Smooth muscle cell (in vitro differentiated cells): Measurements from ENCODE around the gene PGS1. TPM values are rescaled to one million over a fixed set of nuclear protein-coding genes. Genes with fewer than 3 reads are reported as not detected.
"Not testable (repeated sequence)": the region's sequence is repeated elsewhere in the genome, so short reads cannot be mapped to it uniquely, and the experiment has no call there.

Experiments used
- DNase-seq: peaks from one replicate; lab custom pipeline; 2025; ENCODE audit not compliant: unreplicated experiment; lab: John Stamatoyannopoulos, UW
- H2AFZ ChIP-seq: fragments of 200-600 bp; sonication (generic); 2 replicates; pipeline ENCODE4 v1.6.0; 2016; ENCODE audit warnings: antibody characterized with exemption, low read depth, mild to moderate bottlenecking
- H3F3A ChIP-seq: fragments of 200-600 bp; sonication (generic); 2 replicates; pipeline ENCODE4 v1.6.0; 2017; ENCODE audit warnings: antibody characterized with exemption, low read depth
- H3K27ac ChIP-seq: fragments of 200-600 bp; sonication (generic); 2 replicates; pipeline ENCODE4 v1.5.1; 2016; ENCODE audit warnings: low read depth, mild to moderate bottlenecking
- H3K27me3 ChIP-seq: fragments of 200-600 bp; sonication (generic); 2 replicates; pipeline ENCODE4 v1.6.1; 2016; ENCODE audit warnings: low read depth, mild to moderate bottlenecking
- H3K36me3 ChIP-seq: fragments of 200-600 bp; sonication (generic); 2 replicates; pipeline ENCODE4 v1.5.1; 2016; ENCODE audit warnings: low read depth
- H3K4me1 ChIP-seq: fragments of 200-600 bp; sonication (generic); 2 replicates; pipeline ENCODE4 v1.5.1; 2016; ENCODE audit warnings: low read depth
- H3K4me2 ChIP-seq: fragments of 200-600 bp; sonication (generic); 2 replicates; pipeline ENCODE4 v1.6.0; 2016; ENCODE audit warnings: mild to moderate bottlenecking
- H3K4me3 ChIP-seq: fragments of 200-600 bp; sonication (generic); 2 replicates; pipeline ENCODE4 v1.5.1; 2016; ENCODE audit warnings: mild to moderate bottlenecking
- H3K79me2 ChIP-seq: fragments of 200-600 bp; sonication (generic); 2 replicates; pipeline ENCODE4 v1.6.0; 2016; ENCODE audit warnings: low read depth, mild to moderate bottlenecking
- H3K9ac ChIP-seq: fragments of 200-600 bp; sonication (generic); 2 replicates; pipeline ENCODE4 v1.6.0; 2016; ENCODE audit warnings: low read depth
- H3K9me3 ChIP-seq: fragments of 200-600 bp; sonication (generic); replicated peaks from 2 replicates; pipeline ENCODE4 v1.5.1; 2016; ENCODE audit warnings: low read depth
- H4K20me1 ChIP-seq: fragments of 200-600 bp; sonication (generic); 2 replicates; pipeline ENCODE4 v1.6.0; 2016; ENCODE audit warnings: low read depth
- CTCF ChIP-seq: fragments of 200-600 bp; sonication (generic); IDR thresholded peaks from 2 replicates; pipeline ENCODE4 v1.5.1; 2017; ENCODE audit warnings: borderline replicate concordance, mild to moderate bottlenecking, antibody characterized with exemption; ENCODE audit not compliant: insufficient read depth, poor library complexity, severe bottlenecking
- WGBS: methylation state at CpG from one replicate; pipeline ENCODE4 v1.1.7; 2016; ENCODE audit warnings: low lambda C conversion rate; 5-methylcytosine and 5-hydroxymethylcytosine counted together
- polyA plus RNA-seq: library from polyadenylated mRNA; unstranded; fragments of >200 nt; fragmentation: Nextera tagmentation; extraction: Ambion mirVana; gene quantifications from 2 replicates; pipeline ENCODE4 v1.2.1, GENCODE V29; 2016
- total RNA-seq: library from RNA; depleted of rRNA; stranded (reverse); fragments of >200 nt; gene quantifications from 2 replicates; pipeline ENCODE4 v1.2.3, GENCODE V29; 2014

PGS1 gene
- total and polyA plus RNA-seq, 2 experiments from 2014 or later, result 22.6 to 29.9 TPM

- H3K9me3 ChIP-seq, result no peaks in the 10 kb centered on the region
- H3K9ac ChIP-seq, result no peak overlapping the region
- no peak for TF ChIP-seq CTCF
- H3K79me2 ChIP-seq, result no peaks in the 10 kb centered on the region
- no peaks in the 10 kb centered on the region for H3F3A ChIP-seq
- no peaks in the 10 kb centered on the region for H3K27me3 ChIP-seq
- H3K4me2 ChIP-seq, result no peak overlapping the region
- no peak overlapping the region for H3K4me3 ChIP-seq
- 93% methylated on average over 34 of the region's 34 CpGs for WGBS
- no peaks in the 10 kb centered on the region for H4K20me1 ChIP-seq
- no peaks in the 10 kb centered on the region for H3K36me3 ChIP-seq
- H3K4me1 ChIP-seq, result no peaks in the 10 kb centered on the region
- DNase-seq, result no peak
- H3K27ac ChIP-seq, result no peak overlapping the region
- H2AFZ ChIP-seq, result no peak overlapping the region
These were observed 82.7 kb downstream of the PGS1 start for GRCh38 chr17:78460951-78461798.

DNA sequence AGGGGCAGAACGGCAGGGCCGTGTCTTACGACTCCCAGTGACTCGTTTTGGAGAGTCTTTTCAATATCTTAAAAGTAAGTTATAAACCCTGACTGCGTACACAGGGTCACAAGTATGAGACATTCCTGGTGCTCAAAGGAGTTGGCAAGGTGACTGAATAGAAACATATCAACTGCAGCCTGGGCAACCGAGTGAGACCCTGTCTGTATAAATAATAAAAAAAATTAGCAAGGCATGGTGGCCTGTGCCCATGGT is 83.3 kb downstream of the PGS1 start:
- Histone ChIP-seq H3K79me2 (no peaks in the 10 kb centered on the region), H3F3A (no peaks in the 10 kb centered on the region), H3K27ac (no peak overlapping the region), H3K4me2 (no peak overlapping the region), H3K9ac (no peak overlapping the region), H2AFZ (no peak overlapping the region), H3K36me3 (no peaks in the 10 kb centered on the region), H3K27me3 (no peaks in the 10 kb centered on the region), H3K4me3 (no peak overlapping the region), H3K4me1 (no peaks in the 10 kb centered on the region), H4K20me1 (no peaks in the 10 kb centered on the region), H3K9me3 (no peaks in the 10 kb centered on the region)
- 72% methylated on average over 6 of the region's 6 CpGs for WGBS
- DNase-seq, result no peak
- TF ChIP-seq CTCF, result no peak

DNA sequence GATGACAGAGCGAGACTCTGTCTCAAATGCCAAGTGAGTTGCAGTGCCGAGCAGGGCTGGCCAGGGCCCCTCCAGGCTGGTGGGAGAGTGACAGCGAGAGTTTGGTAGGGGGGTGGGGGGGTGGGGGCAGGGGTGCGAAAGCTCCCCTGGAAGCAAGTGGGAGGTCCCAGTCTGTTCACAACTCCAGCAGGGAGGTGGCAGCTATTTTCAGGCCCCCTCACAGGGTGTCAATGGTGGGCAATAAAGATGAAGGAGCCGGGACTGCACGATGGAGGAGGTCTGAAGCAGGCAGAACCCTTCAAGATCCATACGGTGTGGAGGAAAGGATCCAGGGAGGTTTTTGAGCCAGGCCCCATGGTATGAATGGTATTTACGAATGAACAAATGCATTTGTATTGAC is 83.7 kb downstream of the PGS1 start:
- no peak overlapping the region for H3K4me3 ChIP-seq
- 64% methylated on average over 6 of the region's 8 CpGs for WGBS
- H3K9ac ChIP-seq, result no peak overlapping the region
- TF ChIP-seq CTCF, result no peak
- H3K27ac ChIP-seq, result no peak overlapping the region
- H3K4me1 ChIP-seq, result no peaks in the 10 kb centered on the region
- no peaks in the 10 kb centered on the region for H4K20me1 ChIP-seq
- no peaks in the 10 kb centered on the region for H3K36me3 ChIP-seq
- no peaks in the 10 kb centered on the region for H3F3A ChIP-seq
- H3K9me3 ChIP-seq, result no peaks in the 10 kb centered on the region
- H3K27me3 ChIP-seq, result no peaks in the 10 kb centered on the region
- DNase-seq, result no peak
- no peak overlapping the region for H2AFZ ChIP-seq
- no peak overlapping the region for H3K4me2 ChIP-seq
- no peaks in the 10 kb centered on the region for H3K79me2 ChIP-seq

DNA sequence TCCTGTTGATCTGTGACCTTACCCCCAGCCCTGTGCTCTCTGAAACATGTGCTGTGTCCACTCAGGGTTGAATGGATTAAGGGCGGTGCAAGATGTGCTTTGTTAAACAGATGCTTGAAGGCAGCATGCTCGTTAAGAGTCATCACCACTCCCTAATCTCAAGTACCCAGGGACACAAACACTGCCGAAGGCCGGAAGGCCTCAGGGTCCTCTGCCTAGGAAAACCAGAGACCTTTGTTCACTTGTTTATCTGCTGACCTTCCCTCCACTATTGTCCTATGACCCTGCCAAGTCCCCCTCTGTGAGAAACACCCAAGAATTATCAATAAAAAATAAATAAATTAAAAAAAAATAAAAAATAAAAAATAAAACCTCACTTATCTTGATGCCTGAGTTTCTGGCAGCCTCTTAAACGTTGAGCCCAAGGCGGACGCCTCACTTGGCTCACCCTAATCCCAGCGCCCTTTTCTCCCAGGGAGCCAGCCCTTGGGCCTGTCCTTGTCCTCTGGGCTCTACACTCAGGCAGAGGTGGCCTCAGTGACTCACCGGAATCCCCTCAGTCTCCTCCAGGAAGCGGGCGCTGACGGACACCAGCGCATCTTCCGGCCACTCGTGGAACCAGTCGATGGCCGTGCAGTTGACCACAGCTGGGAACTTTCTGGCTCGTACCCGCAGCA is 87.8 kb downstream of the PGS1 start:
- not testable (repeated sequence) for H3K79me2 ChIP-seq, H3K9ac ChIP-seq, H3K27ac ChIP-seq, H3K4me2 ChIP-seq, H3K4me3 ChIP-seq, H3K9me3 ChIP-seq, DNase-seq, H3K27me3 ChIP-seq, H3F3A ChIP-seq, H2AFZ ChIP-seq, H3K36me3 ChIP-seq, H4K20me1 ChIP-seq, H3K4me1 ChIP-seq
- whole genome bisulfite sequencing, result 89% methylated on average over 18 of the region's 19 CpGs
